SK-N-SH (cell line): ENCODE measurements around the gene SELENOV. TPM values are rescaled to one million over a fixed set of nuclear protein-coding genes. Genes with fewer than 3 reads are reported as not detected.

Experiments used
- CTCF ChIA-PET: fragments of 300-600, 350-600 bp; formaldehyde crosslinking; extraction: SDS; loops from one replicate; lab custom pipeline; 2021; lab: Yijun Ruan, JAX
- POLR2A ChIA-PET: fragments of 350-600 bp; sonication (Branson Sonifier 250); formaldehyde crosslinking; extraction: SDS; loops from one replicate; lab custom pipeline; 2020; ENCODE audit warnings: antibody characterized with exemption, inconsistent platforms; lab: Yijun Ruan, JAX
- DNase-seq: peaks from one replicate; pipeline ENCODE4 v3.0.0; 2012
- H2AFZ ChIP-seq: fragments of 200-600 bp; sonication (generic); 2 replicates; pipeline ENCODE4 v1.8.1; 2016; ENCODE audit warnings: antibody characterized with exemption, mild to moderate bottlenecking, low read depth
- H3F3A ChIP-seq: fragments of 200-600 bp; sonication (generic); replicated peaks from 2 replicates; pipeline ENCODE3; 2016; ENCODE audit warnings: antibody characterized with exemption, mild to moderate bottlenecking; ENCODE audit not compliant: insufficient read depth
- H3K27ac ChIP-seq, 2 experiments: fragments of 200-500 bp in 1 of 2; fragments of 200-600 bp in 1 of 2; sonication (Bioruptor generic) in 1 of 2; sonication (generic), shearing (Covaris generic) in 1 of 2; 2 replicates each; pipeline versions ENCODE4 v1.5.1 to v1.6.1; 2014 to 2016; ENCODE audit warnings: low read depth in 2 of 2, inconsistent platforms in 1 of 2, low read length in 1 of 2, mild to moderate bottlenecking in 1 of 2, mixed read lengths in 1 of 2
- H3K27me3 ChIP-seq: fragments of 200-600 bp; sonication (generic), shearing (Covaris generic); 2 replicates; pipeline ENCODE4 v1.6.1; 2016; ENCODE audit warnings: mixed run types; ENCODE audit not compliant: insufficient read depth
- H3K36me3 ChIP-seq, 2 experiments: fragments of 200-500 bp in 1 of 2; fragments of 200-600 bp in 1 of 2; sonication (Bioruptor generic) in 1 of 2; sonication (generic) in 1 of 2; replicated peaks in 1 of 2; 2 replicates each; pipeline versions ENCODE3 to v1.5.1; 2014 to 2016; ENCODE audit warnings: low read length in 1 of 2, mild to moderate bottlenecking in 1 of 2; ENCODE audit not compliant: insufficient read depth in 2 of 2, control insufficient read depth in 1 of 2
- H3K4me1 ChIP-seq, 2 experiments: fragments of 200-500 bp in 1 of 2; fragments of 200-600 bp in 1 of 2; sonication (Bioruptor generic) in 1 of 2; sonication (generic), shearing (Covaris generic) in 1 of 2; 2 replicates each; pipeline versions ENCODE4 v1.5.1 to v1.6.1; 2014 to 2016; ENCODE audit warnings: low read depth in 1 of 2, low read length in 1 of 2, mixed run types in 1 of 2; ENCODE audit not compliant: insufficient read depth in 2 of 2, control insufficient read depth in 1 of 2
- H3K4me2 ChIP-seq: fragments of 200-600 bp; sonication (generic), shearing (Covaris generic); 2 replicates; pipeline ENCODE4 v1.6.1; 2017; ENCODE audit warnings: mixed run types
- H3K4me3 ChIP-seq, 2 experiments: fragments of 200-500 bp in 1 of 2; fragments of 200-600 bp in 1 of 2; sonication (Bioruptor generic) in 1 of 2; sonication (generic), shearing (Covaris generic) in 1 of 2; 2 replicates each; pipeline versions ENCODE4 v1.5.1 to v1.8.1; 2014 to 2016; ENCODE audit warnings: low read depth in 2 of 2, inconsistent platforms in 1 of 2, low read length in 1 of 2, mild to moderate bottlenecking in 1 of 2, mixed read lengths in 1 of 2, moderate library complexity in 1 of 2
- H3K79me2 ChIP-seq: fragments of 200-600 bp; sonication (generic); 2 replicates; pipeline ENCODE4 v1.8.1; 2017; ENCODE audit warnings: mild to moderate bottlenecking; ENCODE audit not compliant: insufficient read depth
- H3K9ac ChIP-seq: fragments of 200-600 bp; sonication (generic); 2 replicates; pipeline ENCODE4 v1.6.1; 2017; ENCODE audit warnings: mixed run types
- H3K9me2 ChIP-seq: fragments of 200-600 bp; sonication (generic); 2 replicates; pipeline ENCODE4 v1.6.1; 2017; ENCODE audit warnings: mixed run types
- H3K9me3 ChIP-seq: fragments of 200-600 bp; sonication (generic); 2 replicates; pipeline ENCODE4 v1.6.1; 2017; ENCODE audit warnings: mixed run types, mild to moderate bottlenecking, moderate library complexity
- H4K20me1 ChIP-seq: fragments of 200-600 bp; sonication (generic); 2 replicates; pipeline ENCODE4 v1.6.1; 2017; ENCODE audit warnings: mild to moderate bottlenecking, mixed run types; ENCODE audit not compliant: insufficient read depth
- CHD2 ChIP-seq: fragments of 150-350 bp; IDR thresholded peaks from 2 replicates; pipeline ENCODE4 v1.6.1; 2018; ENCODE audit warnings: low read length; ENCODE audit not compliant: partially characterized antibody
- CTCF ChIP-seq: fragments of 200-600 bp; sonication (generic); IDR thresholded peaks from 2 replicates; pipeline ENCODE4 v1.6.1; 2017; ENCODE audit warnings: antibody characterized with exemption, mild to moderate bottlenecking, moderate library complexity
- ELF1 ChIP-seq: IDR thresholded peaks from 2 replicates; pipeline ENCODE4 v1.4.0; 2012
- EP300 ChIP-seq, 2 experiments: IDR thresholded peaks; 2 replicates each; pipeline versions ENCODE4 v1.4.0 to v1.6.1; 2012; ENCODE audit warnings: borderline replicate concordance in 1 of 2, low read depth in 1 of 2, low read length in 1 of 2
- FOXJ3 ChIP-seq: sonication (generic); formaldehyde crosslinking; IDR thresholded peaks from 2 replicates; pipeline ENCODE4 v1.5.1; 2020; ENCODE audit warnings: mild to moderate bottlenecking, missing genetic modification reagents
- GATA2 ChIP-seq: sonication (generic); formaldehyde crosslinking; IDR thresholded peaks from 2 replicates; pipeline ENCODE4 v1.5.0; 2020; ENCODE audit warnings: mild to moderate bottlenecking, missing genetic modification reagents
- IRF3 ChIP-seq: fragments of 150-350 bp; IDR thresholded peaks from 2 replicates; pipeline ENCODE4 v1.6.1; 2016; ENCODE audit warnings: mild to moderate bottlenecking, low read depth, low read length
- JUND ChIP-seq: IDR thresholded peaks from 2 replicates; pipeline ENCODE4 v1.4.0; 2012
- MAX ChIP-seq: IDR thresholded peaks from 2 replicates; pipeline ENCODE4 v1.4.0; 2012; ENCODE audit warnings: low read depth
- MEF2A ChIP-seq: IDR thresholded peaks from 2 replicates; pipeline ENCODE4 v1.4.0; 2012; ENCODE audit warnings: low read depth, borderline replicate concordance
- MXI1 ChIP-seq: IDR thresholded peaks from 2 replicates; pipeline ENCODE4 v1.6.1; 2012; ENCODE audit warnings: mild to moderate bottlenecking, low read depth, low read length, improper control_type of control experiment
- PBX3 ChIP-seq: IDR thresholded peaks from 2 replicates; pipeline ENCODE4; 2012
- POLR2AphosphoS5 ChIP-seq: IDR thresholded peaks from 2 replicates; pipeline ENCODE4 v1.6.1; 2012; ENCODE audit warnings: low read depth, low read length
- RAD21 ChIP-seq: IDR thresholded peaks from 2 replicates; pipeline ENCODE4 v1.6.1; 2012; ENCODE audit warnings: mild to moderate bottlenecking, low read length
- RCOR1 ChIP-seq: fragments of 150-350 bp; IDR thresholded peaks from 2 replicates; pipeline ENCODE4 v1.6.1; 2017; ENCODE audit warnings: antibody characterized with exemption, low read length
- REST ChIP-seq: IDR thresholded peaks from 2 replicates; pipeline ENCODE4 v1.6.1; 2012; ENCODE audit warnings: mild to moderate bottlenecking, low read depth, low read length, moderate library complexity
- RFX5 ChIP-seq: IDR thresholded peaks from 2 replicates; pipeline ENCODE4 v1.6.1; 2012; ENCODE audit warnings: mild to moderate bottlenecking, improper control_type of control experiment, low read length
- SIN3A ChIP-seq: IDR thresholded peaks from 2 replicates; pipeline ENCODE4 v1.6.1; 2012; ENCODE audit warnings: low read depth, mild to moderate bottlenecking, low read length, moderate library complexity, borderline replicate concordance
- SMC3 ChIP-seq: IDR thresholded peaks from 2 replicates; pipeline ENCODE4 v1.6.1; 2012; ENCODE audit warnings: low read depth, low read length, improper control_type of control experiment
- TCF12 ChIP-seq: IDR thresholded peaks from 2 replicates; pipeline ENCODE4 v1.4.0; 2012
- TEAD4 ChIP-seq: IDR thresholded peaks from 2 replicates; pipeline ENCODE4 v1.4.0; 2012; ENCODE audit warnings: mild to moderate bottlenecking, borderline replicate concordance; ENCODE audit not compliant: insufficient read depth
- WGBS: methylation state at CpG from one replicate; pipeline ENCODE4 v1.1.6; 2017; ENCODE audit warnings: low lambda C conversion rate; 5-methylcytosine and 5-hydroxymethylcytosine counted together
- polyA plus RNA-seq, 3 experiments: library from polyadenylated mRNA; depleted of rRNA; stranded (reverse); fragments of >200 nt; gene quantifications; 2 replicates each; pipeline ENCODE4 v1.2.3, GENCODE V29; 2012

SELENOV gene
- polyA plus RNA-seq, 1 of the 3 experiments (the other 2 are of a cell fraction) = 0.08 TPM

GRCh38 chr19:39517432-39517831, 2.5 kb downstream of the SELENOV start:
- no peak overlapping the region for H2AFZ ChIP-seq
- no peaks in the 10 kb centered on the region for H3K9me2 ChIP-seq
- H3K36me3 ChIP-seq = no peaks in the 10 kb centered on the region
- H3K9me3 ChIP-seq = no peaks in the 10 kb centered on the region
- ChIA-PET POLR2A (no interaction called here), CTCF (interaction anchor here (1.8 to 2.6 kb wide), 2 partner anchors 15 to 20 kb away, joined by 4 to 19 read pairs; partner anchors contain the start of gene EID2B)
- no peaks in the 10 kb centered on the region for H3K79me2 ChIP-seq
- H3K4me1 ChIP-seq = peaks cover 0 to 6% of the 10 kb centered on the region in 2 experiments; a peak in 1 of 4 replicates
- TF ChIP-seq RCOR1 (no peak), MAX (no peak), MEF2A (no peak), IRF3 (no peak), MXI1 (no peak), SMC3 (no peak), CTCF (no peak), ELF1 (no peak)
- H3K9ac ChIP-seq = no peak overlapping the region
- H3K27ac ChIP-seq = no peak overlapping the region
- no peak overlapping the region for H3K4me2 ChIP-seq
- H3K27me3 ChIP-seq = peaks cover 21% of the 10 kb centered on the region
- no peak overlapping the region for H3K4me3 ChIP-seq
- WGBS = 65% methylated on average over 3 of the region's 3 CpGs
- no peaks in the 10 kb centered on the region for H3F3A ChIP-seq
- DNase-seq = no peak
- H4K20me1 ChIP-seq = no peaks in the 10 kb centered on the region

- H3K79me2 ChIP-seq = no peaks in the 10 kb centered on the region
- H2AFZ ChIP-seq = no peak overlapping the region
- DNase-seq = no peak
- ChIA-PET CTCF (interaction anchor here (1.8 to 2.6 kb wide), 2 partner anchors 14 to 21 kb away, joined by 4 to 19 read pairs; partner anchors contain the start of gene EID2B), POLR2A (no interaction called here)
- no peaks in the 10 kb centered on the region for H3F3A ChIP-seq
- no peaks in the 10 kb centered on the region for H4K20me1 ChIP-seq
- no peak overlapping the region for H3K9ac ChIP-seq
- H3K4me1 ChIP-seq = peaks cover 0 to 6% of the 10 kb centered on the region in 2 experiments; a peak in 1 of 4 replicates
- no peak overlapping the region for H3K27ac ChIP-seq
- H3K36me3 ChIP-seq = no peaks in the 10 kb centered on the region
- H3K4me2 ChIP-seq = no peak overlapping the region
- H3K27me3 ChIP-seq = peaks cover 21% of the 10 kb centered on the region
- TF ChIP-seq EP300 (IDR thresholded peaks at IDR 0.05; ENCODE audit: borderline replicate concordance in 1 of 2, low read depth in 1 of 2, low read length in 1 of 2) (no peak), POLR2AphosphoS5 (no peak), GATA2 (CRISPR knock-in tag) (no peak), TEAD4 (no peak), RAD21 (no peak), REST (no peak), TCF12 (no peak), FOXJ3 (CRISPR knock-in tag) (no peak), CHD2 (no peak), RFX5 (no peak), SIN3A (no peak), RCOR1 (no peak), JUND (no peak), PBX3 (no peak)
- WGBS = 69% methylated on average over 5 of the region's 5 CpGs
- H3K9me2 ChIP-seq = no peaks in the 10 kb centered on the region
- H3K9me3 ChIP-seq = no peaks in the 10 kb centered on the region
- no peak overlapping the region for H3K4me3 ChIP-seq
Observed at GRCh38 chr19:39518458-39518857, 3.5 kb downstream of the SELENOV start.
